DND-41 (cell line): Measurements from ENCODE around the gene DENND4B.

ENCODE experiments used
- ATAC-seq: fragments of 200-7000 bp; cut with Tn5 transposase; 3 replicates; pipeline ENCODE4 v1.9.1; 2021; ENCODE audit warnings: low read depth; ENCODE audit not compliant: insufficient read depth
- DNase-seq: peaks from one replicate; pipeline ENCODE4 v3.0.0-alpha.2; 2020
- H2AFZ ChIP-seq: 2 replicates; pipeline ENCODE4 v1.6.0; 2012; ENCODE audit warnings: low read depth, low read length
- H3K27ac ChIP-seq: 2 replicates; pipeline ENCODE4 v1.5.1; 2012; ENCODE audit warnings: low read length, inconsistent platforms
- H3K27me3 ChIP-seq: fragments of 200-600 bp; sonication (generic); 2 replicates; pipeline ENCODE4 v1.6.0; 2012; ENCODE audit warnings: low read length, mild to moderate bottlenecking, inconsistent platforms; ENCODE audit not compliant: insufficient read depth, poor library complexity
- H3K36me3 ChIP-seq: 2 replicates; pipeline ENCODE4 v1.5.1; 2012; ENCODE audit warnings: low read length, inconsistent platforms; ENCODE audit not compliant: insufficient read depth
- H3K4me1 ChIP-seq: 2 replicates; pipeline ENCODE4 v1.5.1; 2012; ENCODE audit warnings: mild to moderate bottlenecking, low read length; ENCODE audit not compliant: insufficient read depth
- H3K4me2 ChIP-seq: 2 replicates; pipeline ENCODE4 v1.6.0; 2012; ENCODE audit warnings: mild to moderate bottlenecking, moderate library complexity, low read length, inconsistent platforms; ENCODE audit not compliant: insufficient read depth
- H3K4me3 ChIP-seq, 2 experiments: fragments of 200-600 bp in 1 of 2; shearing (Covaris generic) in 1 of 2; 2 replicates each; pipeline ENCODE4 v1.5.1; 2012 to 2016; ENCODE audit warnings: inconsistent platforms in 2 of 2, low read length in 2 of 2, mild to moderate bottlenecking in 2 of 2, low read depth in 1 of 2, moderate library complexity in 1 of 2
- H3K79me2 ChIP-seq: 2 replicates; pipeline ENCODE4 v1.6.0; 2012; ENCODE audit warnings: low read length, inconsistent platforms; ENCODE audit not compliant: insufficient read depth
- H3K9ac ChIP-seq: 2 replicates; pipeline ENCODE4 v1.6.0; 2012; ENCODE audit warnings: low read depth, mild to moderate bottlenecking, inconsistent platforms, low read length, moderate library complexity
- H3K9me3 ChIP-seq: 2 replicates; pipeline ENCODE4 v1.5.1; 2012; ENCODE audit warnings: low read length, moderate library complexity, mild to moderate bottlenecking, inconsistent platforms; ENCODE audit not compliant: insufficient read depth, severe bottlenecking
- H4K20me1 ChIP-seq: 2 replicates; pipeline ENCODE4 v1.6.0; 2012; ENCODE audit warnings: low read length; ENCODE audit not compliant: insufficient read depth
- EZH2 ChIP-seq: IDR thresholded peaks from 3 replicates; pipeline ENCODE4 v1.6.1; 2012; ENCODE audit warnings: borderline replicate concordance, low read depth, mild to moderate bottlenecking, moderate library complexity, low read length, inconsistent platforms; ENCODE audit not compliant: severe bottlenecking
- TF ChIP-seq, protein P1 (sequence below): IDR thresholded peaks from 2 replicates; pipeline ENCODE4 v1.5.1; 2012; ENCODE audit warnings: borderline replicate concordance, low read length, moderate library complexity, mild to moderate bottlenecking; ENCODE audit not compliant: poor library complexity, severe bottlenecking; ENCODE audit errors: extremely low read depth

The DENND4B gene

DNA sequence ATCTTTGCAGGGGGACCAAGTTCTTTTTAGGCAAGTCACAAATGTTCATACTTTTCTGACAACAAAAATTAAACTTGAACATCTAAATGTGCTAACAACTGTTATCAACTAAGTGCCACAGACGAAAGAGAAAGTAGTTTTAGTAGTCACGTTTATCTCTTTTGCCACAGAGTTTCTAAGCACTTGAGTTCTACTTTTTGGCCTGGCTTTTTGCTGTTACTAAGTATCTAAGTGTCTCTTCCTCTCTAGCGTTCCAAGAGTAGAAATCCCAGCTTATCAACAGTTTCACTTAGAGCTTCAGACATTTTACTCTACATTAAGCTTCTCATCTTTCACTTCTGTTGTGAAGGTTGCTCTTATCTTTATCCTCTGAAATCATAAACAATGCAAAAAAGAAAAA is 58.0 kb downstream of the DENND4B start:
- ATAC-seq (no peak), DNase-seq (no peak)
- no peaks in the 10 kb centered on the region for H3K4me1 ChIP-seq
- H2AFZ ChIP-seq = no peak overlapping the region
- no peaks in the 10 kb centered on the region for H3K27me3 ChIP-seq
- peaks cover 52% of the 10 kb centered on the region for H3K36me3 ChIP-seq
- H3K9ac ChIP-seq = no peak overlapping the region
- TF ChIP-seq, protein P1, sequence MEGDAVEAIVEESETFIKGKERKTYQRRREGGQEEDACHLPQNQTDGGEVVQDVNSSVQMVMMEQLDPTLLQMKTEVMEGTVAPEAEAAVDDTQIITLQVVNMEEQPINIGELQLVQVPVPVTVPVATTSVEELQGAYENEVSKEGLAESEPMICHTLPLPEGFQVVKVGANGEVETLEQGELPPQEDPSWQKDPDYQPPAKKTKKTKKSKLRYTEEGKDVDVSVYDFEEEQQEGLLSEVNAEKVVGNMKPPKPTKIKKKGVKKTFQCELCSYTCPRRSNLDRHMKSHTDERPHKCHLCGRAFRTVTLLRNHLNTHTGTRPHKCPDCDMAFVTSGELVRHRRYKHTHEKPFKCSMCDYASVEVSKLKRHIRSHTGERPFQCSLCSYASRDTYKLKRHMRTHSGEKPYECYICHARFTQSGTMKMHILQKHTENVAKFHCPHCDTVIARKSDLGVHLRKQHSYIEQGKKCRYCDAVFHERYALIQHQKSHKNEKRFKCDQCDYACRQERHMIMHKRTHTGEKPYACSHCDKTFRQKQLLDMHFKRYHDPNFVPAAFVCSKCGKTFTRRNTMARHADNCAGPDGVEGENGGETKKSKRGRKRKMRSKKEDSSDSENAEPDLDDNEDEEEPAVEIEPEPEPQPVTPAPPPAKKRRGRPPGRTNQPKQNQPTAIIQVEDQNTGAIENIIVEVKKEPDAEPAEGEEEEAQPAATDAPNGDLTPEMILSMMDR = no peak
- TF ChIP-seq EZH2 = no peak
- peaks cover 99% of the 10 kb centered on the region for H3K79me2 ChIP-seq
- no peak overlapping the region for H3K4me2 ChIP-seq
- no peak overlapping the region for H3K27ac ChIP-seq
- H3K9me3 ChIP-seq = no peaks in the 10 kb centered on the region
- H4K20me1 ChIP-seq = peaks cover 46% of the 10 kb centered on the region
- H3K4me3 ChIP-seq = no peak overlapping the region

DNA sequence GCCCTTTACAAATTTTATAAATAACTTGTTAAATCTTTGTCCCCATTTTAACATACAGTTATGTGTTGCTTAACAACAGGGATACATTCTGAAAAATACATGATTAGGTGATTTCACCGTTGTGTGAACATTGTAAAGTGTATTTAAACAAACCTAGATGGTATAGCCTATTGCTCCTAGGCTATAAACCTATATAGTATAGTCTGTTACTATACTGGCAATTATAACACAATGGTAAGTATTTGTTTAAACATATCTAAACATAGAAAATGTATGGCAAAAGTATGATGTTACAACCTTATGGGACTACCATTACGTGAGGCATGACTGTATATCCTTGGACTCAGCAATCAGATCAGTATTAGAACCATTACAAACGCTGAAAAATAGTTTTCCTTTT is 60.4 kb downstream of the DENND4B start:
- Histone ChIP-seq H3K27me3 (no peaks in the 10 kb centered on the region), H4K20me1 (peaks cover 63% of the 10 kb centered on the region), H3K4me3 (no peak overlapping the region), H3K36me3 (peaks cover 40% of the 10 kb centered on the region), H3K79me2 (peaks cover 99% of the 10 kb centered on the region), H3K4me1 (no peaks in the 10 kb centered on the region), H3K27ac (no peak overlapping the region), H3K4me2 (no peak overlapping the region), H3K9ac (no peak overlapping the region), H2AFZ (no peak overlapping the region), H3K9me3 (no peaks in the 10 kb centered on the region)
- no peak for ATAC-seq
- no peak for TF ChIP-seq EZH2
- TF ChIP-seq, protein P1 = no peak
- no peak for DNase-seq

DNA sequence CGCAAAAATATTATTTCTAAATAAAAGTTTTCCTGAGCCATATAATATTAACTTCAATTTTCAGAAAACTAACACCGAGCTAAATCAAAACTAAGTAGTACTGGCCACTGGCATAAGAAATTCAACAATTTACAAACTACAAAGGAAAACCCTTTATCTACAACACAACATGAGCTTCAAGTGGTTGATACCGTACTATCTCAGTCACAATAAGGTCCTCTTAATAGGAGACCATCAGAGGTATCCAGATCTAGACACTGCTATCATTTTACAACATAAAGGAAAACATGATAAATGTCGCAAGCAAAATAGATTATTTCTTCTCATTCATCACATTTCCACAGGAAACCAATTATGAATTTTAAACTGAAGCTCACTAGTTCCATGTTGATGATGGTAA is 63.3 kb downstream of the DENND4B start:
- Histone ChIP-seq H3K9me3 (no peaks in the 10 kb centered on the region), H3K4me2 (no peak overlapping the region), H3K4me3 (no peak overlapping the region), H3K27ac (no peak overlapping the region), H3K36me3 (peaks cover 20% of the 10 kb centered on the region), H3K9ac (no peak overlapping the region), H2AFZ (no peak overlapping the region), H3K79me2 (peaks cover 99% of the 10 kb centered on the region), H3K27me3 (no peaks in the 10 kb centered on the region), H3K4me1 (no peaks in the 10 kb centered on the region), H4K20me1 (peaks cover 60% of the 10 kb centered on the region)
- ATAC-seq (no peak), DNase-seq (no peak)
- TF ChIP-seq, protein P1 = no peak
- no peak for TF ChIP-seq EZH2
